ENCODE results near the gene DDX21. TPM values are rescaled to one million over a fixed set of nuclear protein-coding genes. Genes with fewer than 3 reads are reported as not detected.

Gene DDX21
- total RNA-seq, 2 donors from 2014 or later: 32.1 to 122 TPM

DNA sequence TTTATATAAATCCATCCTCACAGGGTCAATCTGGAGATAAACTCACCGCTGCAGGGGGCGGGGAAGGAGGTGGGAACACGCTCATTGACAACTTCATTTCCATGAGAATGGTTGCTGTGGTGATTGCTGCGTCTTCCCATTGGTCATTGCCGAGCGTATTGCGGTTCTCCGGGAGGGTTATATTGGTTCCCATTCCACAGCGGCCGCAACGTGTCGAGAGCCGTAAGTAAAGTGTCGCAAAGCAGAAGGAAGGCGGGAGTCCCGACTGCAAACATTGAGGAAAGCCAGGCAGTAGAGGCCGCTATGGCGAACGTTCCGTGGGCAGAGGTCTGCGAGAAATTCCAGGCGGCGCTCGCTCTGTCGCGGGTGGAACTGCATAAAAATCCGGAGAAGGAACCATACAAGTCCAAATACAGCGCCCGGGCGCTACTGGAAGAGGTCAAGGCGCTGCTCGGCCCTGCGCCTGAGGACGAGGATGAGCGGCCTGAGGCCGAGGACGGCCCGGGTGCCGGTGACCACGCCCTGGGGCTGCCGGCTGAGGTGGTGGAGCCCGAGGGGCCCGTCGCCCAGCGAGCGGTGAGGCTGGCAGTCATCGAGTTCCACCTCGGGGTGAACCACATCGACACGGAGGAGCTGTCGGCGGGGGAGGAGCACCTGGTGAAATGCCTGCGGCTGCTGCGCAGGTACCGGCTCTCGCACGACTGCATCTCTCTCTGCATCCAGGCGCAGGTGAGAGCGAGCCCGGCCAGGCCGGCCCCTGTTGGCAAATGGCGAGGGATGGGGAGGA is 32.8 kb downstream of the DDX21 start, which contains the start of gene KIFBP:
KIFBP (plus strand) TSS at position 274 of the 787 bp plus-strand sequence; CDS start at position 304, 30 bp downstream.
- TF ChIP-seq, protein P1, sequence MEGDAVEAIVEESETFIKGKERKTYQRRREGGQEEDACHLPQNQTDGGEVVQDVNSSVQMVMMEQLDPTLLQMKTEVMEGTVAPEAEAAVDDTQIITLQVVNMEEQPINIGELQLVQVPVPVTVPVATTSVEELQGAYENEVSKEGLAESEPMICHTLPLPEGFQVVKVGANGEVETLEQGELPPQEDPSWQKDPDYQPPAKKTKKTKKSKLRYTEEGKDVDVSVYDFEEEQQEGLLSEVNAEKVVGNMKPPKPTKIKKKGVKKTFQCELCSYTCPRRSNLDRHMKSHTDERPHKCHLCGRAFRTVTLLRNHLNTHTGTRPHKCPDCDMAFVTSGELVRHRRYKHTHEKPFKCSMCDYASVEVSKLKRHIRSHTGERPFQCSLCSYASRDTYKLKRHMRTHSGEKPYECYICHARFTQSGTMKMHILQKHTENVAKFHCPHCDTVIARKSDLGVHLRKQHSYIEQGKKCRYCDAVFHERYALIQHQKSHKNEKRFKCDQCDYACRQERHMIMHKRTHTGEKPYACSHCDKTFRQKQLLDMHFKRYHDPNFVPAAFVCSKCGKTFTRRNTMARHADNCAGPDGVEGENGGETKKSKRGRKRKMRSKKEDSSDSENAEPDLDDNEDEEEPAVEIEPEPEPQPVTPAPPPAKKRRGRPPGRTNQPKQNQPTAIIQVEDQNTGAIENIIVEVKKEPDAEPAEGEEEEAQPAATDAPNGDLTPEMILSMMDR (IDR thresholded peaks at IDR 0.05): no peak
- peak; percentile 90 for ATAC-seq (ENCODE audit: insufficient number of reproducible peaks, low FRiP score, low read depth)
- DNase-seq (ENCODE audit: low spot score): peak; percentile 88
- Histone ChIP-seq H3K27me3 (replicated peaks; ENCODE audit: insufficient read depth) (no peaks in the 10 kb centered on the region), H3K9me3 (no peaks in the 10 kb centered on the region), H3K4me1 (ENCODE audit: control insufficient read depth in 1 of 2, low read depth in 2 of 2) (peaks cover 28 to 48% of the 10 kb centered on the region in 2 donors), H3K36me3 (no peaks in the 10 kb centered on the region), H3K27ac (peak within 1 kb of the TSS; percentile 81 to 85), H3K4me3 (peak within 1 kb of the TSS; percentile 92)

DNA sequence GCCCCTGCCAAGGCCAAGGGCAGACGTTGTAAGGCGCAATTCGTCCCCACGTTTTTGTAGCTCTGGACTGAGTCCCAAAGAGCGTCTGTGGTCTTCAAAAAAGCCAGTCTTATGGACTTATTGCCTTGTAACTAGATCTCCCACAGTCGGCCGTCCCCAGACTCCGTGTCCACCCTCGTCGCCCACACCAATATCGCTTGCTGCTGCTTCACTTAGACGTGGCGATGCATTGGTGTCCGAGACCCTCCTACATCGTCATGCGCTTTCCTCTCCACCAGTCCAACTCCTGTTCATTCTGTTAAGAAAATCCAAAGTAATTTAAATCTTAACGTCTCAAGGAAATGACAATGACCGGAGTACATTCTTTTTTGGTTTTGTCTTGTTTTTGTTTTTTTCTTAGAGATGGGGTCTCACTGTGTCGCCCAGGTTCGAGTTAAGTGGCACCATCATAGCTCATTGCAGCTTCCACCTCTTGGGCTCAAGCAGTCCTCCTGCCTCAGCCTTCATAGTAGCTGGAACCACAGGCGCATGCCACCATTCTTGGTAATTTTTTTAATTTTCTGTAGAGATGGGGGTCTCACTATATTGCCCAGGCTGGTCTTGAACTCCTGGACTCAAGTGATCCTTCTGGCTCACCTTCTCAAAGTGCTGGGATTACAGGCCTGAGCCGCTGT is 33.5 kb downstream of the DDX21 start:
- peak overlapping the region; percentile 81 to 85 for H3K27ac ChIP-seq
- H3K27me3 ChIP-seq (replicated peaks; ENCODE audit: insufficient read depth): no peaks in the 10 kb centered on the region
- TF ChIP-seq, protein P1 (IDR thresholded peaks at IDR 0.05): no peak
- DNase-seq (ENCODE audit: low spot score): no peak
- no peaks in the 10 kb centered on the region for H3K9me3 ChIP-seq
- peaks cover 32 to 54% of the 10 kb centered on the region in 2 donors for H3K4me1 ChIP-seq (ENCODE audit: control insufficient read depth in 1 of 2, low read depth in 2 of 2)
- ATAC-seq (ENCODE audit: insufficient number of reproducible peaks, low FRiP score, low read depth): no peak
- H3K36me3 ChIP-seq: no peaks in the 10 kb centered on the region
- peak overlapping the region; percentile 92 for H3K4me3 ChIP-seq

DNA sequence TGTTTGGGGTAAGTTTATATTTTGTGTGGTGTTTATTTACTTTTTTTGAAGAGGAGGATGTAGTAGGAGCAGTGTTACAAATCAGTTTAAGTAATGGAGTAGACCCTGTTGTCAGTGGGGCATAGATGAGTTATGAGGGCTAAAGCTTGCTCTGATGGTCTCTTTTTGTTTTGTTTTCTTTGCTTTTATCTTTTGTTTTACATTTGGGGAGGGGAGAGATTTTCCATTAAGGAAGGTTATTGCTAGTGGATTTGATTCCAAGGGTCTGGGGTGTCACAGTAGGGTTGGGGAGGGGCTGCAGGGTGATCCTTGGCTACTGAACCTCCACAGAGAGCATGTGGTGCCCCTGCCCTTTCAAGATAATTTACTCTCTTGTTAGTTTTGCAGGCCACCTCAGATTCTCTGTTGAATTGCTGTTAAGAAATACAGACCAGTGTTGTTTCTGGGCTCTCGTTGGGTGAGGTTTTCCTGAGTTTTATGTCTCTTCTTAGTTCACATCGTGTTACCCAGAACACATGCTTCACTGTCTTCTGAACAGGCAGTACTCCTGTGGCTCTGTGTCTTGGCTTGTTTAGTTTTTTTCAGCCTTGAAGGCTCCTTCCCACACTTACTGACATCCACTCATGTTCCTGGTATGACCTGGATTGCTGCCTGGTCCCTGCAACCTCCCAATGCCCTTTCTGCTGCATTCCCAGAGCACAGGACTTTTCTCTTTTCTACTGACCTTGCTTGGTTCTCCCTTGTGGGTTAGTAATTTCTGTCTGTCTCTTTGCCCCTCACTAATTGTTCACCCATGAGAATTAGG is 36.9 kb downstream of the DDX21 start:
- Histone ChIP-seq H3K27ac (peak overlapping the region; percentile 57 to 75), H3K9me3 (no peaks in the 10 kb centered on the region), H3K36me3 (no peaks in the 10 kb centered on the region), H3K4me1 (ENCODE audit: control insufficient read depth in 1 of 2, low read depth in 2 of 2) (peaks cover 40 to 67% of the 10 kb centered on the region in 2 donors), H3K4me3 (peak overlapping the region; percentile 13), H3K27me3 (replicated peaks; ENCODE audit: insufficient read depth) (peaks cover 3% of the 10 kb centered on the region)
- ATAC-seq (ENCODE audit: insufficient number of reproducible peaks, low FRiP score, low read depth) (peak; percentile 51), DNase-seq (ENCODE audit: low spot score) (peak; percentile 30)
- TF ChIP-seq, protein P1 (IDR thresholded peaks at IDR 0.05): no peak

DNA sequence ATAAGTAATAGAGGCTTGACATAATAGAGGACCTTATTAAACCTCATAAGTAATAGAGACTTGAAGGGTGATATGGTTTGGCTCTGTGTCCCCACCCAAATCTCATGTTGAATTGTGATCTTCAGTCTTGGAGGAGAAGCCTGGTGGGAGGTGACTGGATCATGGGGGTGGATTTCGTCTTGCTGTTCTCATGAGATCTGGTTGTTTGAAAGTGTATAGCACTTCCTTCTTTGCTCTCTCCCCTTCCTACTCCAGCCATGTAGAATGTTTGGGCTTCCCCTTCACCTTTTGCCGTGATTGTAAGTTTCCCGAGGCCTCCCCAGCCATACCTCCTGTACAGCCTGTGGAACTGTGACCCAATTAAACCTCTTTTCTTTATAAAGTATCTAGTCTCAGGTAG is 41.2 kb downstream of the DDX21 start:
- H3K27me3 ChIP-seq (replicated peaks; ENCODE audit: insufficient read depth): peaks cover 3% of the 10 kb centered on the region
- no peak overlapping the region for H3K4me3 ChIP-seq
- DNase-seq (ENCODE audit: low spot score) (no peak), ATAC-seq (ENCODE audit: insufficient number of reproducible peaks, low FRiP score, low read depth) (no peak)
- H3K9me3 ChIP-seq: no peaks in the 10 kb centered on the region
- TF ChIP-seq, protein P1 (IDR thresholded peaks at IDR 0.05): no peak
- H3K27ac ChIP-seq: peak overlapping the region; percentile 54 to 75
- peaks cover 11% of the 10 kb centered on the region for H3K36me3 ChIP-seq
- H3K4me1 ChIP-seq (ENCODE audit: control insufficient read depth in 1 of 2, low read depth in 2 of 2): peaks cover 33 to 42% of the 10 kb centered on the region in 2 donors

Data from thoracic aorta (tissue), 2 donors.